Parathyroid adenoma (tissue), 2 donors: Measurements from ENCODE around the gene PGA3.
"Not testable (repeated sequence)": the region's sequence is repeated elsewhere in the genome, so short reads cannot be mapped to it uniquely, and the experiment has no call there.

Source experiments
- H2AFZ ChIP-seq: fragments of 300-600 bp; sonication (generic); one replicate; pipeline ENCODE4 v1.7.0; 2017; ENCODE audit warnings: antibody characterized with exemption, mild to moderate bottlenecking
- H3K27ac ChIP-seq: fragments of 300-600 bp; sonication (generic); one replicate; pipeline ENCODE4 v1.7.0; 2017
- H3K27me3 ChIP-seq: fragments of 300-600 bp; sonication (generic); one replicate; pipeline ENCODE4 v1.7.0; 2017; ENCODE audit warnings: low read length; ENCODE audit not compliant: control insufficient read depth, insufficient read depth
- H3K36me3 ChIP-seq: fragments of 300-600 bp; sonication (generic); one replicate; pipeline ENCODE4 v1.7.0; 2017; ENCODE audit warnings: low read length; ENCODE audit not compliant: control insufficient read depth, insufficient read depth
- H3K4me1 ChIP-seq: fragments of 300-600 bp; sonication (generic); one replicate; pipeline ENCODE4 v1.7.0; 2017; ENCODE audit warnings: control low read depth
- H3K4me2 ChIP-seq: fragments of 300-600 bp; sonication (generic); one replicate; pipeline ENCODE4 v1.7.0; 2017; ENCODE audit warnings: low read length
- H3K4me3 ChIP-seq: fragments of 300-600 bp; sonication (generic); one replicate; pipeline ENCODE4 v1.7.0; 2017; ENCODE audit warnings: low read depth, low read length
- H3K79me2 ChIP-seq: fragments of 300-600 bp; sonication (generic); one replicate; pipeline ENCODE4 v1.7.0; 2017; ENCODE audit warnings: control low read depth
- H3K9ac ChIP-seq: fragments of 300-600 bp; sonication (generic); one replicate; pipeline ENCODE4 v1.7.0; 2017; ENCODE audit warnings: mild to moderate bottlenecking
- H3K9me3 ChIP-seq: fragments of 300-600 bp; sonication (generic); one replicate; pipeline ENCODE4 v1.7.0; 2017; ENCODE audit warnings: low read length; ENCODE audit not compliant: control insufficient read depth
- TF ChIP-seq, protein P1 (sequence below): fragments of 300-600 bp; sonication (generic); IDR thresholded peaks from one replicate; pipeline ENCODE4 v1.7.0; 2017; ENCODE audit warnings: antibody characterized with exemption, mild to moderate bottlenecking
- donor health status: primary hyperparathyroidism.

The PGA3 gene

DNA sequence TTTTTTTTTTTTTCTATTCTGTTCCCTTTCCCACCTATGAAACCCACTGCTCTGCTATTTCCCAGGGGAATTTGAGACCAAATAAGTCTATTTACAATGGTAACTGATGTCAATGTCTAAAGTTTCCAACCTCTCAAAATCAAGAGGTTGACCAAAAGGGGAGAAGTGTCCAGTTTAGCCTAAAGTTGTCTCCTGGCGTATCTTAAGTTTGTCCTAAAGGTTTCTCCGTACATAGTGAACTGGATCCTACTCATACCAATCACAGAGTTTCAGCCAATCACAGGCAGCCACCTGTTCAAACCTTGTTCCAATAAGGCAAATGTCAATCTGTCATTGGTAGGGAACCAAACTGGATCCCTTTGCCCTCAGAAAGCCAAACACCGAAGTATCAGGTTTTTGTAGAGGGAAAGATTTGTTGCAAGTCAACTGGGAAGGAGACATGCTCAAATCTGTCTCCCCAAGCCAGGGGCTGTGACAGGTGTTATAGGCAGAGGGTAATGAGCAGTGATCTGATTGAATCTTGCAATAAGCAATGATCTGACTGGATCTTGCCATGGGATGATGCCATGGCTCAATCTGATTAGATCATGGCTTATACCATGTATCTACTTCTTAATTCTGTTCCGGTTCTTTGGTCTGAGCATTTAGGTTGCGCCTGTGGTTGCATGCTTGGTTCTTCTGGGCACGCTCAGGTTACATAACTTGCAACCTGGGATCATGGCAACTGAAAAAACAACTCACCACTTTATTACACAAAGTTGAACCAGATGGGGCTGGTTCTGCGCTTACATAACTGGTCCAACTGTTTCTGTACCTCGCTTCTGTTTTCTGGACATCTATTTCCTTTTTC is 41.0 kb upstream of the PGA3 start:
- Histone ChIP-seq H3K4me2 (peak overlapping the region; percentile 89), H2AFZ (peak overlapping the region; percentile 86), H3K9ac (no peak overlapping the region), H3K4me3 (peak overlapping the region; percentile 66), H3K36me3 (no peaks in the 10 kb centered on the region), H3K4me1 (peaks cover 7% of the 10 kb centered on the region), H3K79me2 (peaks cover 6% of the 10 kb centered on the region), H3K27ac (peak overlapping the region; percentile 93), H3K27me3 (no peaks in the 10 kb centered on the region), H3K9me3 (no peaks in the 10 kb centered on the region)
- TF ChIP-seq, protein P1, sequence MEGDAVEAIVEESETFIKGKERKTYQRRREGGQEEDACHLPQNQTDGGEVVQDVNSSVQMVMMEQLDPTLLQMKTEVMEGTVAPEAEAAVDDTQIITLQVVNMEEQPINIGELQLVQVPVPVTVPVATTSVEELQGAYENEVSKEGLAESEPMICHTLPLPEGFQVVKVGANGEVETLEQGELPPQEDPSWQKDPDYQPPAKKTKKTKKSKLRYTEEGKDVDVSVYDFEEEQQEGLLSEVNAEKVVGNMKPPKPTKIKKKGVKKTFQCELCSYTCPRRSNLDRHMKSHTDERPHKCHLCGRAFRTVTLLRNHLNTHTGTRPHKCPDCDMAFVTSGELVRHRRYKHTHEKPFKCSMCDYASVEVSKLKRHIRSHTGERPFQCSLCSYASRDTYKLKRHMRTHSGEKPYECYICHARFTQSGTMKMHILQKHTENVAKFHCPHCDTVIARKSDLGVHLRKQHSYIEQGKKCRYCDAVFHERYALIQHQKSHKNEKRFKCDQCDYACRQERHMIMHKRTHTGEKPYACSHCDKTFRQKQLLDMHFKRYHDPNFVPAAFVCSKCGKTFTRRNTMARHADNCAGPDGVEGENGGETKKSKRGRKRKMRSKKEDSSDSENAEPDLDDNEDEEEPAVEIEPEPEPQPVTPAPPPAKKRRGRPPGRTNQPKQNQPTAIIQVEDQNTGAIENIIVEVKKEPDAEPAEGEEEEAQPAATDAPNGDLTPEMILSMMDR = no peak

DNA sequence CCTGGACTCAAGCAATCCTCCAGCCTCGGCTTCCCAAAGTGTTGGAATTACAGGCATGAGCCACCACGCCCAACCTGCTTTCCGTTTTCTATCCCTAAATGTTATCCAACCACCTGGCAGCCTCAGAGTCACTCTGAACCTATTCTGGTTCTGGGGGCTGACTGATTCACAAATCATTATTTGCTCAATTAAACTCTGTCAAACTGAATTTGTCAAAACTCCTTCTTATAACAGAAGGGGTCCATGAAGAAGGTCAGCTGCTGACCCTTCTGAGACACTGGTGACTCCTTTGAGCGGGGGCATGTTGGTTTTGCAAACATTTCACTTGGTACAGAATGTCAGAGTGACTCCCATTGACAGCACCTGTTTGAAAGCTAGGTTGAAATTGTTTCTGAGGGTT is 40.3 kb upstream of the PGA3 start:
- Histone ChIP-seq H3K4me3 (no peak overlapping the region), H3K4me1 (peaks cover 7% of the 10 kb centered on the region), H3K4me2 (no peak overlapping the region), H2AFZ (no peak overlapping the region), H3K9ac (no peak overlapping the region), H3K9me3 (no peaks in the 10 kb centered on the region), H3K27ac (no peak overlapping the region), H3K36me3 (no peaks in the 10 kb centered on the region), H3K27me3 (no peaks in the 10 kb centered on the region), H3K79me2 (peaks cover 6% of the 10 kb centered on the region)
- TF ChIP-seq, protein P1 = no peak

DNA sequence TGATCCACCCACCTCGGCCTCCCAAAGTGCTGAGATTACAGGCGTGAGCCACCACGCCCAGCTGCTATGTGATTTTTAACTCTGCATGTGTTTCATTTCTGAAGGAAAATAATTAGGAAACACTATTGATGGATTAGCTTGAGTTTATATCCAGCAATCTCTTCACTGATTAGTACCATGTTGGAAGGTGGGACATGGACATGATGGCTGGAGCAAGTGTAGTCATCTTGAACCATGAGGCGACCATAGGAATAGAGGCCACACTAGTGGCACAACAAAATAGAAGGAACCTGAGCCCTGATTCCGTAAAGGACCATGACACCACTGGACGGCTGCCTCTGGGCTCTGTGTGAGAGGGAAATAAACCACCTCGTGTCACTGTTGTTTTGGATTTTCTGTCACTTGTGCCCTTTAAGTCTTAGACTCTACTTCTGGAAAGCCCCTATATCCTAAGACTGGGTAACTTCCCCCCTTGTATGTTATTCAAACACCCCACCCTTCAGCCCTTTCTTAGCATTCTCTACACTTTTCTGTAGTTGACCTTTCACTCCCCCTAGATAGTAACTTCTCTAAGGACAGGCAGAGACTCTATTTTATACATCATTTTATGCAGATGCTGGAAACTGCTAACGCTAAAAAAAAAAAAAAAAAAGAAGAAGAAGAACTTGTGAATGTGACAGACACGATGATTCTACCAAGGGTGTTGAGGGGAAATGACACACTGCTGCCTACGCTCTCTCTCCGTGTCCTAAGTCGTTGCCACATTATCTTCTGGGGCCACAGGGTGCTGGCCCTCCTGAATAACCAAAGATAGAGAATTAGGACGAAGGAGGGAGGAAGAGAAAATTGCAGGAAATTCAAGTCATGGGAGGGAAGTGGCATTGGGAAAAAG is 39.4 kb upstream of the PGA3 start:
- Histone ChIP-seq H3K9me3 (no peaks in the 10 kb centered on the region), H3K36me3 (no peaks in the 10 kb centered on the region), H3K9ac (no peak overlapping the region), H3K27ac (no peak overlapping the region), H3K4me2 (no peak overlapping the region), H3K4me3 (no peak overlapping the region), H3K4me1 (peaks cover 7% of the 10 kb centered on the region), H3K27me3 (no peaks in the 10 kb centered on the region), H2AFZ (no peak overlapping the region), H3K79me2 (peaks cover 6% of the 10 kb centered on the region)
- TF ChIP-seq, protein P1 = no peak

DNA sequence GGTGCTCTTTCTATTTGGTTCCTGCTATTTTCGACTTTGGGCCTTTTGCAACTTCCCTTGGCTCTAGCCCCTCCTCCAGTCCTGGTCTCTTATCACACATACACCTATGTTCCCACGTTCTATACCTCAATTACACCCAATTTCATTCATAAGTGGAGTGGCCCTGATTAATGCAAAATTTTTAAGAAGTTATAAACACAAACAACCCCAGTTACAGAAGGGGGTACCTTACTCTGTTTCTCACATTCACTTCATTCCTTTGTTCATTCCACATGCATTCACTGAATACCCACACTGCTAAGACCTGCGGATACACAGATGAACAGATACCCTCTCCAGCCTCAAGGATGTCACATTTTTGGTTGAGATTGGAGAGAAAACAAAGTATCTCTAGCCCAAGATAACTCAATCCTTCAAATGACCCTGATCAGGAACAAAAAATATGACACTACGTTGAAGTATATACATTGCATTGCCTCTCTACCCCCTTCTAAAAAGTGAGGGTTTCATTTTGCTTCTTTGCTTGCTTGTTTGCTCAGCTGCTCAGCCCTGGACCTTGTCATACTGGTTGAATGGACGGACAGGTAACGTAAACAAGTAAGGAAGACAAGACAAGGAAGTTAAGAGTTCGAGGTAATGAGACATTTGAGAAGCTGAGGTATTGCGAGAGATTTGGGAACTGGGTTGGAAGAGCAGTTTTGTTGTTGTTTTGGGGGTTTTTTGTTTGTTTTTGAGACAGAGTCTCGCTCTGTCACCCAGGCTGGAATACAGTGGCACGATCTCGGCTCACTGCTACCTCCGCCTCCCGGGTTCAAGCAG is 38.5 kb upstream of the PGA3 start:
- Histone ChIP-seq H3K4me1 (peaks cover 4% of the 10 kb centered on the region), H3K79me2 (peaks cover 6% of the 10 kb centered on the region), H3K36me3 (no peaks in the 10 kb centered on the region), H2AFZ (no peak overlapping the region), H3K27me3 (no peaks in the 10 kb centered on the region), H3K9ac (no peak overlapping the region), H3K27ac (no peak overlapping the region), H3K4me2 (no peak overlapping the region), H3K4me3 (no peak overlapping the region), H3K9me3 (no peaks in the 10 kb centered on the region)
- TF ChIP-seq, protein P1 = no peak

DNA sequence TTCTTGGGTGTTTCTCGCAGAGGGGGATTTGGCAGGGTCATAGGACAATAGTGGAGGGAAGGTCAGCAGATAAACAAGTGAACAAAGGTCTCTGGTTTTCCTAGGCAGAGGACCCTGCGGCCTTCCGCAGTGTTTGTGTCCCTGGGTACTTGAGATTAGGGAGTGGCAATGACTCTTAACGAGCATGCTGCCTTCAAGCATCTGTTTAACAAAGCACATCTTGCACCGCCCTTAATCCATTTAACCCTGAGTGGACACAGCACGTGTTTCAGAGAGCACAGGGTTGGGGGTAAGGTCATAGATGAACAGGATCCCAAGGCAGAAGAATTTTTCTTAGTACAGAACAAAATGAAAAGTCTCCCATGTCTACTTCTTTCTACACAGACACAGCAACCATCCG is 37.5 kb upstream of the PGA3 start:
- not testable (repeated sequence) for H3K4me3 ChIP-seq, H3K27ac ChIP-seq, H3K4me2 ChIP-seq, H3K36me3 ChIP-seq, H3K79me2 ChIP-seq, H3K27me3 ChIP-seq, H3K9me3 ChIP-seq, H2AFZ ChIP-seq, H3K9ac ChIP-seq, H3K4me1 ChIP-seq

DNA sequence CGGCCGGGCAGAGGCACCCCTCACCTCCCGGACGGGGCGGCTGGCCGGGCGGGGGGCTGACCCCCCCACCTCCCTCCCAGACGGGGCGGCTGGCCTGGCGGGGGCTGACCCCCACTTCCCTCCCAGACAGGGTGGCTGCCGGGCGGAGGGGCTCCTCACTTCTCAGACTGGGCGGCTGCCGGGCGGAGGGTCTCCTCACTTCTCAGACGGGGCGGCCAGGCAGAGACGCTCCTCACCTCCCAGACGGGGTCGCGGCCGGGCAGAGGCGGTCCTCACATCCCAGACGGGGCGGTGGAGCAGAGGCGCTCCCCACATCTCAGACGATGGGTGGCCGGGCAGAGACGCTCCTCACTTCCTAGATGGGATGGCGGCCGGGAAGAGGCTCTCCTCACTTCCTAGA is 37.0 kb upstream of the PGA3 start:
- not testable (repeated sequence) for H3K79me2 ChIP-seq, H3K4me3 ChIP-seq, H3K9me3 ChIP-seq, H3K36me3 ChIP-seq, H3K4me2 ChIP-seq, H3K27me3 ChIP-seq, H3K9ac ChIP-seq, H2AFZ ChIP-seq, H3K4me1 ChIP-seq, H3K27ac ChIP-seq
